ENCODE results near the gene MACROD2. TPM values are rescaled to one million over a fixed set of nuclear protein-coding genes. Genes with fewer than 3 reads are reported as not detected.

Gene MACROD2
- total RNA-seq, 5 donors from 2014 or later (not counting 1 experiment from before 2014, with no cell fraction given): 0.23 to 1.3 (median 0.51) TPM; not detected in 2

GRCh38 chr20:14829906-14830305 is 834.6 kb downstream of the MACROD2 start:
- no peaks in the 10 kb centered on the region for H3K27me3 Mint-ChIP-seq
- Histone ChIP-seq H3K4me1 (ENCODE audit: control insufficient read depth in 1 of 2, extremely low read depth in 1 of 2, insufficient read depth in 2 of 2, low read length in 2 of 2) (no peaks in the 10 kb centered on the region), H3K9me3 (no peaks in the 10 kb centered on the region), H3K27me3 (replicated peaks in 1 of 2; ENCODE audit: control insufficient read depth in 2 of 2, extremely low read depth in 1 of 2, insufficient read depth in 2 of 2, low read length in 1 of 2) (no peaks in the 10 kb centered on the region), H3K4me3 (ENCODE audit: control insufficient read depth in 1 of 2, extremely low read depth in 1 of 2, low read length in 1 of 2) (no peak overlapping the region), H3K27ac (ENCODE audit: low read length) (no peak overlapping the region), H3K36me3 (ENCODE audit: control insufficient read depth in 2 of 2, extremely low read depth in 1 of 2, insufficient read depth in 1 of 2, low read length in 1 of 2) (no peaks in the 10 kb centered on the region)
- no peaks in the 10 kb centered on the region for H3K4me1 Mint-ChIP-seq
- ATAC-seq (replicated peaks in 1 of 4): no peak
- H3K9me3 Mint-ChIP-seq: peaks cover 0 to 5% (median 0%) of the 10 kb centered on the region in 3 donors
- H3K27ac Mint-ChIP-seq: no peak overlapping the region
- H3K4me3 Mint-ChIP-seq: no peak overlapping the region
- no peak for DNase-seq
- 77% methylated on average over 1 of the region's 1 CpG for WGBS (ENCODE audit: insufficient coverage)
- CTCF ChIA-PET: no interaction called here
- POLR2A ChIA-PET: no interaction called here
- no peaks in the 10 kb centered on the region for H3K36me3 Mint-ChIP-seq

GRCh38 chr20:14830466-14830865 is 835.1 kb downstream of the MACROD2 start:
- POLR2A ChIA-PET: no interaction called here
- 80% methylated on average over 1 of the region's 2 CpGs for WGBS (ENCODE audit: insufficient coverage)

GRCh38 chr20:14830899-14831298 is 835.6 kb downstream of the MACROD2 start:
- CTCF ChIA-PET: no interaction called here

More at GRCh38 chr20:14830466-14830865, 835.1 kb downstream of the MACROD2 start:
- H3K27ac ChIP-seq (ENCODE audit: low read length): no peak overlapping the region
- no peaks in the 10 kb centered on the region for H3K27me3 Mint-ChIP-seq
- no peak overlapping the region for H3K4me3 Mint-ChIP-seq
- CTCF ChIA-PET: no interaction called here
- H3K4me1 ChIP-seq (ENCODE audit: control insufficient read depth in 1 of 2, extremely low read depth in 1 of 2, insufficient read depth in 2 of 2, low read length in 2 of 2): no peaks in the 10 kb centered on the region
- H3K4me1 Mint-ChIP-seq: no peaks in the 10 kb centered on the region
- no peak overlapping the region for H3K27ac Mint-ChIP-seq
- H3K36me3 ChIP-seq (ENCODE audit: control insufficient read depth in 2 of 2, extremely low read depth in 1 of 2, insufficient read depth in 1 of 2, low read length in 1 of 2): no peaks in the 10 kb centered on the region
- H3K4me3 ChIP-seq (ENCODE audit: control insufficient read depth in 1 of 2, extremely low read depth in 1 of 2, low read length in 1 of 2): no peak overlapping the region
- no peaks in the 10 kb centered on the region for H3K36me3 Mint-ChIP-seq
- H3K27me3 ChIP-seq (replicated peaks in 1 of 2; ENCODE audit: control insufficient read depth in 2 of 2, extremely low read depth in 1 of 2, insufficient read depth in 2 of 2, low read length in 1 of 2): no peaks in the 10 kb centered on the region
- ATAC-seq (replicated peaks in 1 of 4): no peak
- no peak for DNase-seq
- no peaks in the 10 kb centered on the region for H3K9me3 ChIP-seq
- peaks cover 0 to 7% (median 0%) of the 10 kb centered on the region in 3 donors for H3K9me3 Mint-ChIP-seq

GRCh38 chr20:14832630-14833029 is 837.3 kb downstream of the MACROD2 start:
- DNase-seq: no peak
- Histone ChIP-seq H3K27ac (ENCODE audit: low read length) (no peak overlapping the region), H3K27me3 (replicated peaks in 1 of 2; ENCODE audit: control insufficient read depth in 2 of 2, extremely low read depth in 1 of 2, insufficient read depth in 2 of 2, low read length in 1 of 2) (no peaks in the 10 kb centered on the region), H3K4me3 (ENCODE audit: control insufficient read depth in 1 of 2, extremely low read depth in 1 of 2, low read length in 1 of 2) (no peak overlapping the region), H3K9me3 (no peaks in the 10 kb centered on the region), H3K36me3 (ENCODE audit: control insufficient read depth in 2 of 2, extremely low read depth in 1 of 2, insufficient read depth in 1 of 2, low read length in 1 of 2) (no peaks in the 10 kb centered on the region), H3K4me1 (ENCODE audit: control insufficient read depth in 1 of 2, extremely low read depth in 1 of 2, insufficient read depth in 2 of 2, low read length in 2 of 2) (no peaks in the 10 kb centered on the region)
- CTCF ChIA-PET: no interaction called here
- peaks cover 0 to 3% (median 0%) of the 10 kb centered on the region in 3 donors for H3K9me3 Mint-ChIP-seq
- no peak overlapping the region for H3K27ac Mint-ChIP-seq
- no peaks in the 10 kb centered on the region for H3K36me3 Mint-ChIP-seq
- no peaks in the 10 kb centered on the region for H3K4me1 Mint-ChIP-seq
- POLR2A ChIA-PET: no interaction called here
- no peaks in the 10 kb centered on the region for H3K27me3 Mint-ChIP-seq
- no peak for ATAC-seq (replicated peaks in 1 of 4)
- no peak overlapping the region for H3K4me3 Mint-ChIP-seq

More at GRCh38 chr20:14830899-14831298, 835.6 kb downstream of the MACROD2 start:
- no peaks in the 10 kb centered on the region for H3K4me1 Mint-ChIP-seq
- no peaks in the 10 kb centered on the region for H3K36me3 Mint-ChIP-seq
- no peak overlapping the region for H3K4me3 Mint-ChIP-seq
- 86% methylated on average over 4 of the region's 6 CpGs for WGBS (ENCODE audit: insufficient coverage)
- Histone ChIP-seq H3K27ac (ENCODE audit: low read length) (no peak overlapping the region), H3K4me1 (ENCODE audit: control insufficient read depth in 1 of 2, extremely low read depth in 1 of 2, insufficient read depth in 2 of 2, low read length in 2 of 2) (no peaks in the 10 kb centered on the region), H3K27me3 (replicated peaks in 1 of 2; ENCODE audit: control insufficient read depth in 2 of 2, extremely low read depth in 1 of 2, insufficient read depth in 2 of 2, low read length in 1 of 2) (no peaks in the 10 kb centered on the region), H3K4me3 (ENCODE audit: control insufficient read depth in 1 of 2, extremely low read depth in 1 of 2, low read length in 1 of 2) (no peak overlapping the region), H3K36me3 (ENCODE audit: control insufficient read depth in 2 of 2, extremely low read depth in 1 of 2, insufficient read depth in 1 of 2, low read length in 1 of 2) (no peaks in the 10 kb centered on the region), H3K9me3 (no peaks in the 10 kb centered on the region)
- peaks cover 0 to 4% (median 0%) of the 10 kb centered on the region in 3 donors for H3K9me3 Mint-ChIP-seq
- POLR2A ChIA-PET: no interaction called here
- no peak overlapping the region for H3K27ac Mint-ChIP-seq
- no peaks in the 10 kb centered on the region for H3K27me3 Mint-ChIP-seq
- no peak for ATAC-seq (replicated peaks in 1 of 4)
- DNase-seq: no peak

GRCh38 chr20:14838663-14839628 is 843.6 kb downstream of the MACROD2 start:
- POLR2A ChIA-PET: no interaction called here
- Mint-ChIP-seq H3K4me3 (no peak overlapping the region), H3K9me3 (peaks cover 0 to 15% (median 0%) of the 10 kb centered on the region in 3 donors), H3K36me3 (no peaks in the 10 kb centered on the region), H3K27me3 (no peaks in the 10 kb centered on the region), H3K4me1 (no peaks in the 10 kb centered on the region), H3K27ac (no peak overlapping the region)
- no peaks in the 10 kb centered on the region for H3K27me3 ChIP-seq (replicated peaks in 1 of 2; ENCODE audit: control insufficient read depth in 2 of 2, extremely low read depth in 1 of 2, insufficient read depth in 2 of 2, low read length in 1 of 2)
- no peaks in the 10 kb centered on the region for H3K4me1 ChIP-seq (ENCODE audit: control insufficient read depth in 1 of 2, extremely low read depth in 1 of 2, insufficient read depth in 2 of 2, low read length in 2 of 2)
- 33% methylated on average over 1 of the region's 7 CpGs for WGBS (ENCODE audit: insufficient coverage)
- no peak overlapping the region for H3K27ac ChIP-seq (ENCODE audit: low read length)
- H3K9me3 ChIP-seq: no peaks in the 10 kb centered on the region
- no peak overlapping the region for H3K4me3 ChIP-seq (ENCODE audit: control insufficient read depth in 1 of 2, extremely low read depth in 1 of 2, low read length in 1 of 2)
- CTCF ChIA-PET: no interaction called here
- no peaks in the 10 kb centered on the region for H3K36me3 ChIP-seq (ENCODE audit: control insufficient read depth in 2 of 2, extremely low read depth in 1 of 2, insufficient read depth in 1 of 2, low read length in 1 of 2)
- no peak for DNase-seq
- no peak for ATAC-seq (replicated peaks in 1 of 4)

- WGBS (ENCODE audit: insufficient coverage): 60% methylated on average over 2 of the region's 2 CpGs
- POLR2A ChIA-PET: interaction anchor here in 1 of 2 donors (0.6 kb wide), 1 partner anchor 1033 kb away, joined by 3 read pairs; no protein-coding TSS in a partner anchor
- no peak overlapping the region for H3K27ac Mint-ChIP-seq
These were observed 850.2 kb downstream of the MACROD2 start for GRCh38 chr20:14845199-14846160.

More at GRCh38 chr20:14845199-14846160, 850.2 kb downstream of the MACROD2 start:
- no peak for ATAC-seq (replicated peaks in 1 of 4)
- Histone ChIP-seq H3K4me1 (ENCODE audit: control insufficient read depth in 1 of 2, extremely low read depth in 1 of 2, insufficient read depth in 2 of 2, low read length in 2 of 2) (no peaks in the 10 kb centered on the region), H3K4me3 (ENCODE audit: control insufficient read depth in 1 of 2, extremely low read depth in 1 of 2, low read length in 1 of 2) (no peak overlapping the region), H3K27ac (ENCODE audit: low read length) (no peak overlapping the region), H3K27me3 (replicated peaks in 1 of 2; ENCODE audit: control insufficient read depth in 2 of 2, extremely low read depth in 1 of 2, insufficient read depth in 2 of 2, low read length in 1 of 2) (no peaks in the 10 kb centered on the region), H3K9me3 (no peaks in the 10 kb centered on the region), H3K36me3 (ENCODE audit: control insufficient read depth in 2 of 2, extremely low read depth in 1 of 2, insufficient read depth in 1 of 2, low read length in 1 of 2) (no peaks in the 10 kb centered on the region)
- H3K27me3 Mint-ChIP-seq: no peaks in the 10 kb centered on the region
- CTCF ChIA-PET: no interaction called here
- DNase-seq: no peak
- H3K9me3 Mint-ChIP-seq: peaks cover 4 to 6% (median 5%) of the 10 kb centered on the region in 3 donors
- no peaks in the 10 kb centered on the region for H3K36me3 Mint-ChIP-seq
- no peaks in the 10 kb centered on the region for H3K4me1 Mint-ChIP-seq
- no peak overlapping the region for H3K4me3 Mint-ChIP-seq

Measured in T-cell (primary cell).